Measurements from ENCODE around the gene ZNF234.

- no peak for TF ChIP-seq POLR2AphosphoS5 (IDR thresholded peaks at IDR 0.05; ENCODE audit: low read depth, low read length)
- no peak for TF ChIP-seq CTCF (IDR thresholded peaks at IDR 0.05)
- TF ChIP-seq TCF7L2 (IDR thresholded peaks at IDR 0.05; ENCODE audit: low read depth, low read length) = no peak
Observed at GRCh38 chr19:44163789-44164188, 22.4 kb downstream of the ZNF234 start.

Measured in Panc1 (cell line).